HG02678 (cell line): ENCODE measurements around the gene PAXX.

Experiments
- ATAC-seq: cut with Tn5 transposase; IDR thresholded peaks from one replicate; pipeline ENCODE4 v1.9.1; 2021; ENCODE audit warnings: mild to moderate bottlenecking, moderate library complexity; ENCODE audit not compliant: unreplicated experiment

Gene PAXX

DNA sequence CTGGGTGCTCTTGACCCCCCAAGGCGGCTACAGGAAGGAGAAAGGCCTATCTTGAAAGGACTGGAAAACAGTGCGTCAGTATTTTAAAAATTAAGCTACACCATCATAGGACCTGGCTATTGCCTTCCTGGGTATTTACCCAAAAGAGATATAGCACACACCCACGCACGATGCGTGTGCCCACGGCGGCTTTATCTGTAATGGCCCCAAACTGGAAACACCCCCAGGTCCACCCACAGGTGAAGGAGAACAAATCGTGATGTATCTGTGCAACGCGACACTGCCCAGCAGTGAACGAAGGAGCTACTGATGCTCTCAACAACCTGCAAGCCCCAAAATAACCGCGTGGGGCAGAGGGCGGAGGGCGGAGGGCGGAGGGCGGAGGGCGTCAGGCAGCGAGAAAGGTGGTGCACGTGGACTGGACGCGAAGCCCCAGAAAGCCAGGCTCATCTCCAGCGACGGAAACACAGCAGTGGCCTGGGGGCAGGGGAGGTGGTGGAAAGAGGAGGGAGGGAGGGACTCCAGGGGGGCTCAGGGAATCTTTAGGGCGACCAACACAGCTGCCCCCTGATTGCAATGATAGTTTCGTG, 27.3 kb upstream of the PAXX start:
- ATAC-seq: no peak

DNA sequence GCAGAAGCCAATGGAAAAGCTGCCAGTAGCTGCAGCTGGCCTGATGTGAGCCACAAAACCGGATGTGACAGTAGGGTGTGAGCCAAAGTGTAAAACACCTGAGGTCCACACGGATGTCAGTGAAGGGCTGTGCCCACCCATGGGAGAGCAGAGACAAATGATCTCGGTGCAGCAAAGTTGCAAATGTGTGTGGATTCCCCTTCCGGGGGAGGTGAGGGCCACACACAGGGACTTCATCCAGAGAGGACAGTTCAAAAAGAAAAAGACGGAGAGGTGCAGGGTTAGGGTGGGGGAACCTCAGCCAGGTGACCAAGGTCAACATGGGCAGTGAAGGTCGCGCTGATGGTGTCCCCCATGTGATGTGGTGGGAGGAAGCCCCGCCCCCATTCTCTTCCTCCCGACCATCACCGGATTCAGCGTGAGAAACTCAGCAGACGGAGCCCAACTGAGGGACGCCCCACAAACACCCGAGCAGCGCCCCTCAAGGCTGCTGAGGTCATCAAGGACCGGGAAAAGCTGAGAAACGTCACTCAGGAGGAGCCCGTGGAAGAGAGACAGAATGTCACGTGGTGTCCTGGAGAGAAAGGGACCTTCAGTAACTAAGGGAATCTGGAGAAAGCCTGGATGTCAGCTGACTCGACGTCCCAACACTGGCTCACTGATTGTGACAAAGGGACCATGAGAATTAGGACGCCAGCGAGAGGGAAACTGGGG, 26.3 kb upstream of the PAXX start:
- no peak for ATAC-seq

DNA sequence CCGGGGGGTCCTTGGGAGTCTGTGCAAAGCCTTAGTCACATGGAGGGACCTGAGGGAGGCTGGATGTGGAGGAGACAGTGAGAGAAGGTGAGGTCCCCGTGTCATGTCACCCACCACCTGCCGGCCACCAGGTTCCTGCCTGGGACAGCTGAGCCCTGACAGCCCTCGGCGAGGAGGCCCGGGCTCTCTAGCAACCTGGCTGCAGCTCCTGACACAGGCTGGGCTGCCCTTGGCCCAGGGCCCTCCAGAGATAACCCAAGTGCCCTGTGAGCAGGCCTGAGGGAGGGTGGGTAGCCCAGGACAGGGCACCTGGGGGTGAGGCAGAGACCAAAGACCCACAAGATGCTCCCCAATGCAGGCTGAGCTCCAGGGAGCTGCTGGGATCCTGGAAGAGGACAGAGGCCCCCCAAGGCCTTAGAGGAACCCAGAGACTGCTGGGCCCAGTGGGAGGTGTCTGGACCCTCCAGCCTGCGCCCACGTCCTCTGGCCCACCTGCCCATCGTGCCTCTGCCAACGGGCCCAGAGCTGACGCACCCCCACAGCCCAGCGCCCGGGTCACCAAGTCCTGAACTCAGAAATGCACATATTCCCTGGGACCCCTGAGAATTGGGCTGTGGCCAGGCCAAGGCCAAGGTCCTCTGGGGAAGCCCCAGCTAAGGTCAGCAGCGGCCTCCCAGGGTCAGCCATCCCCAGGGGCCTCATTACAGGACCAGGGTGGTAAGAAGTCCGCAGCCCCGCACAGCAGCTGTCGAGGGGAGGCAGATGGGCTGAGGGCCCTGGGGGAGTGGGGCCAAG, 23.7 kb upstream of the PAXX start:
- no peak for ATAC-seq

- ATAC-seq: no peak
Measured at GRCh38 chr9:136969150-136969549, 23.1 kb upstream of the PAXX start.

GRCh38 chr9:136969774-136970173, 22.4 kb upstream of the PAXX start:
- no peak for ATAC-seq

GRCh38 chr9:136970361-136970760, 21.9 kb upstream of the PAXX start:
- ATAC-seq: no peak

GRCh38 chr9:136971746-136972145, 20.5 kb upstream of the PAXX start:
- ATAC-seq: no peak

DNA sequence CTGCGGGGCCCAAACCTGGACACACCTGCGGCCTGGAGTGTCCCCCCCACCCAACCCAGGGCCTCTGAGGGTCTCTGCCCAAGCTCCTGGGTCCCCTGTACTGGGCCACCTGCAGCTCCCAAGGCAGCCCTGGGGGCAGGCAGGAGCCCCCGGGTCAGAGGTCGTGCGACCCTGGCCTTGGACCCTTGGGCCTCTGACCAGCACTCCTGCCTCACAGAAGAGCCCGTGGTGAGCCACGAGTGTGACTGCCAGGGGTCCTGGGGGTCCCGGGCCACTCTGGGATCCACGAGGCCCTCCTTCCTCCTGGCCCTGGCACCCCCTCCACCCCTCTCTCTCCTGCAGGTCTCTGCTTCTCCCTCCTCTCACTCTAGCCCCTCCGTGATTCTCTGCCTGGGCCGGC, 19.9 kb upstream of the PAXX start:
- no peak for ATAC-seq

GRCh38 chr9:136972743-136973142, 19.5 kb upstream of the PAXX start:
- ATAC-seq: no peak

DNA sequence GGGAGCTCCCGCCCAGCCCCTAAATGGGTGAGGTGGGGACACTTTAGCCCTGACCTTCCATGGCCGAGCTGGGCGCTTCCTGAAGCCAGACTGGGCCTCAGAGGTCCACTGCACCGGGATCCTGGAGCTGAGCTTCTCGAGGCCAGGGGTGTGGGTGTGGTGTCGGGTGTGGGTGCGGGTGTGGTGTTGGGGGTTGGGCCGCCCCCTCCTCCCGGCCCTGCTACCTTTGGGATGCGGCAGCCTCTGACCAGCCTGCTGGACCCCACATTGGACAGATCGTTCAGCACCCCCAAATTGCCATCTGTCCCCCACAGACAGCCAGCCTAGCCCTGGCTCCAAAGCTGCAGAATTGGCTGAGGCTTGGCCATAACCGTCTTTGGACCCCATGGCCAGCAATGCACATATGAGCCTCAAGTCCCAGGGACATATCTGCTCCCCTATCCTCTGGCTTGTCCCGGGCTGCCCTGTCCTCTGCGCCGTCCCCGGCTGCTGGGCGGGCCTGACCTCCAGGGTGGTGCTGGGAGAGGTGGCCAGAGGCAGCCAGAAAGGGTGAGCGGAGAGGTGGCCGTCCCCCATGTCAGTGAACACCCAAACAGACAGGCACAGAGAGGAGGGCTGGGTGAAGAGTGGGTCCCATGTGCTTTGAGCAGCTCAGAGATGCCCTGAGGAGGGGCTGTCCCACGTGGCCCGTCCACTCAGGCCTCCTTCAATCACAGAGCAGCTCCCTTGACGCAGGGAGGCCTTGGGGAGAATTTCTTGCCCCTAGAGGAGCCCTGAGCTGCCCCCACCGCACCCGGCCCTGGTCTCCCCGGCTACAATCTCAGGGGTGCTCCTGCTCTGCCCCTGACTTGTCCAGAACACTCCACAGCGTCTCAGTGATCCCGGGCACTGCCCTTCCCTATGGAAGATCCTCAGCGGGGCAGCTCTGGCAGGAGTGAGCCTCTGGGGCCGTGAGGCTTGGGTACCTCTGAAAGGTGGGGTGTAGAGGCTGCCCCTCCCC, 18.3 kb upstream of the PAXX start:
- no peak for ATAC-seq

- no peak for ATAC-seq
Measured at GRCh38 chr9:136974817-136975535, 17.2 kb upstream of the PAXX start.

DNA sequence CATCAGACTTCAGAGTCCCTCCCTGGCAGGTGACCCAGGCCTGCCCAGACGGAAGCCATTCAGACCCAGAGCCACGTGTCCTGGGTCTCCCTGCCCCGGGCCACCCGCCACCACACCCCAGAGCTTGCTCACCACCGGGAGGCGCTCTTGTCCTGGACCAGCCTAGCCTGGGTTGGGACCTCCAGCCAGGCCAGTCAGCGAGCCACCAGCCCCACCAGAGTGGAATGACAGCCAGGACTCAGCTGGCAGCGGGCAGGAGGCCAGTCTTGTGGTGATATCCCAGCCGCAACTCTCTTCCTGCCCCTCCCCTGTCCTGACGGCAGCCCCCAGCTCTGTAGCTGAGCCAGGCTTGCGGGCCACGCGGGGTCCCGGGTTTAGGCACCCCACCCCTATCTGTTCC, 16.6 kb upstream of the PAXX start:
- no peak for ATAC-seq

DNA sequence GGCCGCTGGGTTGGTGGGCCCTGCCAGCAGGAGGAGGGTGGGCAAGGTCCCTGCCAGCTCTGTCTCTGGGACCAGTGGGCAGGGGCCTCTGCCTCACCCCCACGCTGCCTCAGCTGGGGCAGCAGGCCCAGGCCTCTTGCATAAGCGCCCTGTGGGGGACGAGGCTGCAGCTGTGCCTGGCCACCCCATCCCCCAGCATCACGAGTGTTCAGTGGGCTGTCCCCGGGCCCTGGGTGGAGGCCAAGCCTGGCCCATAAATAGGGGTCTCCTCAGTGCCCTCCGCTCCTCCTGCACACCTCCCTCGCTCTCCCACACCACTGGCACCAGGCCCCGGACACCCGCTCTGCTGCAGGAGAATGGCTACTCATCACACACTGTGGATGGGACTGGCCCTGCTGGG, 15.0 kb upstream of the PAXX start, which contains the start of gene PTGDS:
Gene PTGDS (plus strand): TSS at position 282 of the 400 bp plus-strand sequence. CDS start 75 bp downstream, at position 357.
- no peak for ATAC-seq

- no peak for ATAC-seq
Measured at GRCh38 chr9:136977649-136978072, 14.6 kb upstream of the PAXX start.

DNA sequence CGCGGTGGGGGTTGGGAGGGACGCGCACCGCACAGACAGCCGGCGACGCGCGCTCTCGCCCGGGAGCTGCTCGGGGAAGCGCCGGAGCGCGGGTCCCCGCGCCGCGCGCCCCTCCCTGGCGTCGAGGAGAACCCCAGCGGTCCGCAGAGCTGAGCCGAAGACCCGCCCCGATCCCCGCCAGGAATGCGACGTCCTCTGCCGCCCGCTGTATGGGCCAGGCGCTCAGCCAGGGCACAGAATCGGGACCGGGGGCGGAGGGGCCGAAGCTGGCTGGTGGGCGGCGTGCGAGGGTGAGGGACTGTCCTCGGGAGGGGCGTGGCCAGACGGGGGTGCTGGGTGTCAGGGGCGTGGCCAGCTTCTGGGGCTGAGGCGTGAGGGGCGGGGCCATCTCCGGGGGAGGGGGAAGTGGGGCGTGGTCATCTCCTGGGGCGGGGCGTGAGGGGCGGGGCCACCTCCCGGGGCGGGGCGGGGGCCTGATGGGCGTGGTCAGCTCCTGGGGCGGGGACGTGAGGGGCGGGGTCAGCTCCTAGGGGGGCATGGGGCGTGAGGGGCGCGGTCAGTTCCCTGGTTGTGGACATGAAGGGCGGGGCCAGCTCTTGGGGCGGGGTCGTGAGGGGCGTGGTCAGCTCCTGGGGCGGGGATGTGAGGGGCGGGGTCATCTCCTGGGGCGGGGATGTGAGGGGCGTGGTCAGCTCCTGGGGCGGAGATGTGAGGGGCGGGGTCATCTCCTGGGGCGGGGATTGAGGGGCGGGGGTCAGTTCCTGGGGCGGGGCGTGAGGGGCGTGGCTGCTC, 14.0 kb upstream of the PAXX start:
- ATAC-seq: no peak

- no peak for ATAC-seq
Measured at GRCh38 chr9:136978865-136979544, 13.2 kb upstream of the PAXX start.

DNA sequence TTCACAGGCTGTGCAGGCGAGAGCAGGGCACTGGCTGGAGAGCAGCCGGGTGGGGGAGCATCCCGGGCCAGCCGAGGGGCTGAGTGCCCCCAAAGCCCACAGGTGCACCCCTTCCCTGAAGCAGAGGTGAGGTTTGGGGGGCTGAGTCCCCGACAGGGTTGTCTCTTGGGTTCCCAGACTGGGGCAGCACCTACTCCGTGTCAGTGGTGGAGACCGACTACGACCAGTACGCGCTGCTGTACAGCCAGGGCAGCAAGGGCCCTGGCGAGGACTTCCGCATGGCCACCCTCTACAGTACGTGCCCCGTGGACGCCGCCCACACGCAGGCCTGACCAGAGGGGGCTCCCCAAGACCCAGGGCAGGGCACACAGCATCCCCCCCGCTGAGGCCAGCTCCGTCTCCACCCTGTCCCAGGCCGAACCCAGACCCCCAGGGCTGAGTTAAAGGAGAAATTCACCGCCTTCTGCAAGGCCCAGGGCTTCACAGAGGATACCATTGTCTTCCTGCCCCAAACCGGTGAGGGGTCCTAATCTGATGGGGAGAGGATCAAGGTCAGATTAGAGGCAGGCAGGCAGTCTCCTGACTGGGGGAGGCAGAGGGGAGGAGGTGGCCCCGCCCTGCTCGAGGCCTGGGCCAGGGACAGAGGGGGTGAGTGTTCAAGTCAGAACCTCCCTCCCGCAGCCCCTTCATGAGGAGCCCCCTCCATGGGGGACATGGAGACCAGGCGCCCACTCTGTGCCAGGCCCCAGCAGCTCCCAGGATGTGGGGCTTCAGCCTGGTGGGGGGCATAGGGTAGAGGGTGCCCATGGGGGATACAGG, 12.2 kb upstream of the PAXX start:
- no peak for ATAC-seq
